Measurements from ENCODE around the gene RPL38. TPM values are rescaled to one million over a fixed set of nuclear protein-coding genes. Genes with fewer than 3 reads are reported as not detected.

The RPL38 gene
- total and polyA plus RNA-seq, 12 donors: 661 to 2,186 (median 739) TPM

DNA sequence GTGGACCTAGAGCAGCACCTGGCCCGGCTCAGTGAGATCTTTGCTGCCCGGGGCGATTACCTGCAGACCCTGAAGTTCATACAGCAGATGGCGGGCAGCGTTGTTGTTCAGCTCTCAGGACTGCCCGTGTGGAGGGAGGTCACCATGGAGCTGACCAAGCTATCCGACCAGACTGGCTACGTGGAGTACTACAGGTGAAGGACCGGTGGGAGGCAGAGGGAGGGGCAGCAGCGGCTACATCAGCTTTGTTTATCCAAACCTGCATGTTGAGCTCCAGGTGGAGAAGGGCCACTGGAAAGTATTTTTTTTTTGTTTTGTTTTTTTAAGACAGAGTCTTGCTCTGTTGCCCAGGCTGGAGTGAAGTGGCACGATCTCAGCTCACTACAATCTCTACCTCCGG lies 33.8 kb downstream of the RPL38 start:
- Histone ChIP-seq H3K27ac (no peak overlapping the region), H3K36me3 (peaks cover 0 to 28% (median 0%) of the 10 kb centered on the region in 9 donors), H3K4me1 (peaks cover 6 to 81% (median 56%) of the 10 kb centered on the region in 9 donors), H3K4me3 (no peak overlapping the region), H3K27me3 (no peaks in the 10 kb centered on the region), H3K9me3 (no peaks in the 10 kb centered on the region)
- no peak for ATAC-seq
- TF ChIP-seq, protein P1, sequence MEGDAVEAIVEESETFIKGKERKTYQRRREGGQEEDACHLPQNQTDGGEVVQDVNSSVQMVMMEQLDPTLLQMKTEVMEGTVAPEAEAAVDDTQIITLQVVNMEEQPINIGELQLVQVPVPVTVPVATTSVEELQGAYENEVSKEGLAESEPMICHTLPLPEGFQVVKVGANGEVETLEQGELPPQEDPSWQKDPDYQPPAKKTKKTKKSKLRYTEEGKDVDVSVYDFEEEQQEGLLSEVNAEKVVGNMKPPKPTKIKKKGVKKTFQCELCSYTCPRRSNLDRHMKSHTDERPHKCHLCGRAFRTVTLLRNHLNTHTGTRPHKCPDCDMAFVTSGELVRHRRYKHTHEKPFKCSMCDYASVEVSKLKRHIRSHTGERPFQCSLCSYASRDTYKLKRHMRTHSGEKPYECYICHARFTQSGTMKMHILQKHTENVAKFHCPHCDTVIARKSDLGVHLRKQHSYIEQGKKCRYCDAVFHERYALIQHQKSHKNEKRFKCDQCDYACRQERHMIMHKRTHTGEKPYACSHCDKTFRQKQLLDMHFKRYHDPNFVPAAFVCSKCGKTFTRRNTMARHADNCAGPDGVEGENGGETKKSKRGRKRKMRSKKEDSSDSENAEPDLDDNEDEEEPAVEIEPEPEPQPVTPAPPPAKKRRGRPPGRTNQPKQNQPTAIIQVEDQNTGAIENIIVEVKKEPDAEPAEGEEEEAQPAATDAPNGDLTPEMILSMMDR (IDR thresholded peaks at IDR 0.05): no peak
- no peak for DNase-seq
- 92 to 96% methylated on average over 12 of the region's 12 CpGs for WGBS, 2 donors
- intact Hi-C loops (cut with DNase I): no loop called here

DNA sequence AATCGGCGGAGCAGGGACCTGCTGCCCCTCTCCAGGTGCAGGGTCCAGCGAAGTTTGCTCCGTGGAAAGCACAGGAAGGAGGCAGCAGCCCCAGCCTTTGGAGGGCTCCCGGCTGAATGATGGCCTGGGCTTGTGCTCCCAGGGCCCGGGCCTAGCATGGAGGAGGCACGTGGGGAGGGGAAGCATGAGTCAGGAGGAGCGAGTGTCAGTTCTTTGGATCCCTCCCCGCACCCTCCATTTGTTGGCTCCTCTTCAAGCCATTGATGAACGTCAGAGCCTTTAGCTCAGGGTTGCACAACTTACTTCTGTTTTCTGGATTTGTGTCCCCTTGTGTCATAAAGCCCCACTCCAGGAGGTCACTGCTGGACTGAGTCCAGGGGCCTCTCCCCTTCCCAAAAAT lies 35.7 kb downstream of the RPL38 start:
- DNase-seq (peak in 1 of 2 donors; percentile 36), ATAC-seq (no peak)
- Histone ChIP-seq H3K27me3 (no peaks in the 10 kb centered on the region), H3K36me3 (peaks cover 0 to 23% (median 0%) of the 10 kb centered on the region in 9 donors), H3K4me1 (peaks cover 14 to 79% (median 69%) of the 10 kb centered on the region in 9 donors), H3K4me3 (no peak overlapping the region), H3K9me3 (no peaks in the 10 kb centered on the region), H3K27ac (peak overlapping the region in 1 of 10 donors; percentile 53)
- intact Hi-C loops (cut with DNase I): no loop called here
- TF ChIP-seq, protein P1 (IDR thresholded peaks at IDR 0.05): no peak
- 67 to 70% methylated on average over 10 of the region's 10 CpGs for WGBS, 2 donors

DNA sequence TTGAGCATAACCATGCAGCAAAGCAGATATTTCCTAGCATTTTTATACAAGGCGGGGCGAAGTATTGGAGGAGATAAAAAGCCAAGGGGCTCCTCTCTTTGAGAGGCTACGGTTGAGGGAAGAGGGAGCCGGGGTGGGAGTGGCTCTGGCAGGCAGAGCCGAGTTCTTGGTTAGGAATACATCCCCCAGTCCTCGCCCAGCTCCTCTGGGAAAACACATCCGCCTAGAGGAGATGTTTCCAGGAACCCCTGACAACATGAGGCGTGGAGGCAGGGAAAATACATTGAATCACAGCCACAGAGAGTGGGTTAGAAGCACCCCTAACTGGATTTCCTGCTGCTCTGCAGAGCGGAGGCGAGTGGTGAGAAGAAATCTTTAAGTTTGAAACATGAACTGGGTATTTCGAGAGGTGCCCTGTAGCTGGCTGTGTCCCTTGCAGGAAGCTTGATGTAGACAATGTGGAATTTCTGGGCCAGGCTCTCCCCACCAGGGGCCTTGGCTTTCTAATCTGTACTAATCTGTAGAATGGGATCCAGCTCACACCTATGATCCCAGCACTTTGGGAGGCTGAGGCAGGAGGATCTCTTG lies 37.2 kb downstream of the RPL38 start:
- Histone ChIP-seq H3K4me3 (no peak overlapping the region), H3K9me3 (no peaks in the 10 kb centered on the region), H3K36me3 (peaks cover 0 to 25% (median 0%) of the 10 kb centered on the region in 9 donors), H3K27ac (peak overlapping the region in 6 of 10 donors; percentile 3 to 83 (median 54)), H3K4me1 (peaks cover 14 to 73% (median 57%) of the 10 kb centered on the region in 9 donors), H3K27me3 (no peaks in the 10 kb centered on the region)
- TF ChIP-seq, protein P1 (IDR thresholded peaks at IDR 0.05): no peak
- intact Hi-C loops (cut with DNase I): loop anchor here in 2 of 10 donors (2.0 to 5.0 kb wide), 2 partner anchors 28 to 38 kb away; partner anchors contain the start of genes RPL38 (in 1 of the 2) and TTYH2 (in 1 of the 2)
- peak in 7 of 8 donors; percentile 7 to 64 (median 35) for ATAC-seq
- WGBS, 2 donors: 29 to 46% methylated on average over 11 of the region's 11 CpGs
- DNase-seq: peak; percentile 34 to 74

DNA sequence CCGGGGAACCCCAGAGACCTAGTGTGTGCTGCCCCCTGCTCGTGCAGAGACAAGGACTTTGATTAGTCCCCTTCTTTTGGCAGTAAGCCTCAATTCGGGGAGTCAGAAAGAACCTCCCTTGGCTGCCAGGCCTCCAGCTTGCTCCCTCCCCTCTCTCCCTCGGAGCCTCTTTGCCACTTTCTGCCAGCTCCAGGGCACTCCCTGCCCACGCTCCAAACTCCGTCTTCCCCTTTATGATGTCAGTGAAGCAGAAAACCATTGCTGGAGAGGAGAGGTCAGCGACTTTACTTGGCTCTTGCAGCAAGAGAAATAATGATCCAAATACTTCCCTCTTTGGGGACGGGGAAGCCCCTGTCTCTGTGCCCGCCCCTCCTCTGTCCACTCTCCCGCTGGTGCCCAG lies 38.0 kb downstream of the RPL38 start:
- peaks cover 0 to 25% (median 0%) of the 10 kb centered on the region in 9 donors for H3K36me3 ChIP-seq
- 37 to 44% methylated on average over 10 of the region's 10 CpGs for WGBS, 2 donors
- intact Hi-C loops (cut with DNase I): loop anchor here in 2 of 10 donors (2.0 to 5.0 kb wide), 2 partner anchors 29 to 39 kb away; partner anchors contain the start of genes RPL38 (in 1 of the 2) and TTYH2 (in 1 of the 2)
- TF ChIP-seq, protein P1 (IDR thresholded peaks at IDR 0.05): no peak
- H3K4me3 ChIP-seq: no peak overlapping the region
- no peaks in the 10 kb centered on the region for H3K9me3 ChIP-seq
- no peaks in the 10 kb centered on the region for H3K27me3 ChIP-seq
- peaks cover 14 to 66% (median 49%) of the 10 kb centered on the region in 9 donors for H3K4me1 ChIP-seq
- DNase-seq (peak; percentile 31 to 33), ATAC-seq (peak in 6 of 8 donors; percentile 4 to 36 (median 16))
- peak overlapping the region in 7 of 10 donors; percentile 3 to 83 (median 49) for H3K27ac ChIP-seq

Measured in heart right ventricle (tissue), 16 donors.